Transverse colon (tissue), 4 donors: Measurements from ENCODE around the gene WDR12. TPM values are rescaled to one million over a fixed set of nuclear protein-coding genes. Genes with fewer than 3 reads are reported as not detected.

Source experiments
- DNase-seq: peaks from one replicate; pipeline ENCODE4 v3.0.0-alpha.2; 2019
- H3K27ac ChIP-seq, 4 donors: fragments of 200-600 bp; sonication (generic); 2 replicates each; pipeline ENCODE4 v1.5.1; 2016 to 2018; ENCODE audit warnings: inconsistent platforms in 4 of 4
- H3K27me3 ChIP-seq: fragments of 200-600 bp; sonication (generic); 2 replicates; pipeline ENCODE4 v1.5.1; 2017; ENCODE audit warnings: inconsistent platforms
- H3K36me3 ChIP-seq, 4 donors: fragments of 200-600 bp; sonication (generic); 2 replicates each; pipeline ENCODE4 v1.5.1; 2017 to 2019; ENCODE audit warnings: inconsistent platforms in 4 of 4
- H3K4me1 ChIP-seq, 4 donors: fragments of 200-600 bp; sonication (generic); 2 replicates each; pipeline ENCODE4 v1.5.1; 2017 to 2020; ENCODE audit warnings: inconsistent platforms in 4 of 4
- H3K4me3 ChIP-seq, 4 donors: fragments of 200-600 bp; sonication (generic); 1 replicate in 1 of 4; 2 replicates in 3 of 4; pipeline versions ENCODE4 v1.5.1 to v1.6.1; 2017 to 2019; ENCODE audit warnings: inconsistent platforms in 4 of 4
- H3K9me3 ChIP-seq, 2 donors: fragments of 200-600 bp; sonication (generic); 2 replicates each; pipeline ENCODE4 v1.5.1; 2017 to 2019; ENCODE audit warnings: inconsistent platforms in 2 of 2
- EP300 ChIP-seq: sonication (generic); formaldehyde crosslinking; IDR thresholded peaks from one replicate; pipeline ENCODE4 v1.6.1; 2017; ENCODE audit warnings: antibody characterized with exemption, low read depth
- POLR2A ChIP-seq: fragments of 450-650 bp; IDR thresholded peaks from one replicate; pipeline ENCODE4 v1.6.1; 2016; ENCODE audit warnings: antibody characterized with exemption, mild to moderate bottlenecking, moderate library complexity
- POLR2AphosphoS5 ChIP-seq, 3 donors: sonication (generic); formaldehyde crosslinking; IDR thresholded peaks; one replicate each; pipeline ENCODE4 v1.6.1; 2016; ENCODE audit warnings: antibody characterized with exemption in 3 of 3
- WGBS, 2 donors: methylation state at CpG; one replicate each; pipeline ENCODE4 v1.1.5; 2018; ENCODE audit warnings: low coverage in 1 of 2; 5-methylcytosine and 5-hydroxymethylcytosine counted together
- in situ Hi-C, 4 donors: fragments of 200-750 bp; cut with MboI; loops; one replicate each; pipeline versions ENCODE4 v1.15.0 to v1.15.1; 2017; ENCODE audit warnings: low sequenced_read_pairs in 3 of 4, low pct_ligation_motif_present in 1 of 4, low pct_unique_long_range_greater_than_20kb in 1 of 4
- intact Hi-C: fragments of 100-400 bp; cut with DNase I; formaldehyde crosslinking; loops from one replicate; pipeline ENCODE4 v1.15.1; 2023; ENCODE audit warnings: low total_unique reads
- total RNA-seq, 4 donors: library from RNA; depleted of rRNA; stranded (reverse); fragments of >200 nt; gene quantifications; one replicate each; pipeline ENCODE4 v1.1.0, GENCODE V29; 2016
- TF ChIP-seq, protein P1 (sequence below), 5 experiments: fragments of 200-600 bp in 3 of 5; fragments of 450-650 bp in 2 of 5; sonication (generic) in 3 of 5; IDR thresholded peaks; 1 replicate in 2 of 5; 2 replicates in 3 of 5; pipeline ENCODE4 v1.5.1; 2016 to 2017; ENCODE audit warnings: antibody characterized with exemption in 5 of 5, inconsistent platforms in 3 of 5, mild to moderate bottlenecking in 2 of 5, moderate library complexity in 1 of 5

The WDR12 gene
- total RNA-seq, 4 donors from 2014 or later = 2.2 to 46.0 (median 15.6) TPM

DNA sequence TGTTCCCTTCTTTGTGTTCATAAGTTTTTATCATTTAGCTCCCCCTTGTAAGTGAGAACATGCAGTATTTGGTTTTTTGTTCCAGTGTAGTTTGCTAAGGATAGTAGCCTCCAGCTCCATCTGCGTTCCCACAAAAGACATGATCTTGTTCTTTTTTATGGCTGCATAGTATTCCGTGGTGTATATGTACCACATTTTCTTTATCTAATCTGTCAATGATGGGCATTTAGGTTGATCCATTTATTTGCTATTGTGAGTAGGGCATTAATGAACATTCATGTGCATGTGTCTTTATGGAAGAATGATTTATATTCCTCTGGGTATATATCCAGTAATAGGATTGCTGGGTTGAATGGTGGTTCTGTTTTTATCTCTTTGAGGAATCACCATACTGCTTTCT lies 34.0 kb upstream of the WDR12 start:
- in situ Hi-C loops = no loop called here

GRCh38 chr2:202944816-202945215 lies 33.3 kb upstream of the WDR12 start:
- H3K4me1 ChIP-seq = no peaks in the 10 kb centered on the region
- 80 to 82% methylated on average over 3 of the region's 3 CpGs for WGBS, 2 donors
- in situ Hi-C loops = no loop called here

More for the DNA sequence above, 34.0 kb upstream of the WDR12 start:
- Histone ChIP-seq H3K36me3 (peaks cover 0 to 25% (median 10%) of the 10 kb centered on the region in 4 donors), H3K27ac (no peak overlapping the region), H3K27me3 (no peaks in the 10 kb centered on the region), H3K9me3 (peaks cover 8 to 14% of the 10 kb centered on the region in 2 donors), H3K4me1 (no peaks in the 10 kb centered on the region), H3K4me3 (no peak overlapping the region)
- intact Hi-C loops = no loop called here
- WGBS, 2 donors = 97 to 100% methylated on average over 2 of the region's 2 CpGs
- no peak for DNase-seq
- TF ChIP-seq POLR2AphosphoS5 (IDR thresholded peaks at IDR 0.05) = no peak
- no peak for TF ChIP-seq EP300
- TF ChIP-seq POLR2A = no peak
- TF ChIP-seq, protein P1, sequence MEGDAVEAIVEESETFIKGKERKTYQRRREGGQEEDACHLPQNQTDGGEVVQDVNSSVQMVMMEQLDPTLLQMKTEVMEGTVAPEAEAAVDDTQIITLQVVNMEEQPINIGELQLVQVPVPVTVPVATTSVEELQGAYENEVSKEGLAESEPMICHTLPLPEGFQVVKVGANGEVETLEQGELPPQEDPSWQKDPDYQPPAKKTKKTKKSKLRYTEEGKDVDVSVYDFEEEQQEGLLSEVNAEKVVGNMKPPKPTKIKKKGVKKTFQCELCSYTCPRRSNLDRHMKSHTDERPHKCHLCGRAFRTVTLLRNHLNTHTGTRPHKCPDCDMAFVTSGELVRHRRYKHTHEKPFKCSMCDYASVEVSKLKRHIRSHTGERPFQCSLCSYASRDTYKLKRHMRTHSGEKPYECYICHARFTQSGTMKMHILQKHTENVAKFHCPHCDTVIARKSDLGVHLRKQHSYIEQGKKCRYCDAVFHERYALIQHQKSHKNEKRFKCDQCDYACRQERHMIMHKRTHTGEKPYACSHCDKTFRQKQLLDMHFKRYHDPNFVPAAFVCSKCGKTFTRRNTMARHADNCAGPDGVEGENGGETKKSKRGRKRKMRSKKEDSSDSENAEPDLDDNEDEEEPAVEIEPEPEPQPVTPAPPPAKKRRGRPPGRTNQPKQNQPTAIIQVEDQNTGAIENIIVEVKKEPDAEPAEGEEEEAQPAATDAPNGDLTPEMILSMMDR (IDR thresholded peaks at IDR 0.05) = no peak

GRCh38 chr2:202944408-202944807 lies 32.9 kb upstream of the WDR12 start:
- intact Hi-C loops = no loop called here
- no peaks in the 10 kb centered on the region for H3K4me1 ChIP-seq
- H3K4me3 ChIP-seq = no peak overlapping the region
- peaks cover 8 to 14% of the 10 kb centered on the region in 2 donors for H3K9me3 ChIP-seq
- DNase-seq = no peak
- H3K27ac ChIP-seq = no peak overlapping the region
- H3K36me3 ChIP-seq = peaks cover 0 to 25% (median 10%) of the 10 kb centered on the region in 4 donors
- TF ChIP-seq EP300 (no peak), POLR2A (no peak), POLR2AphosphoS5 (IDR thresholded peaks at IDR 0.05) (no peak)
- TF ChIP-seq, protein P1 (IDR thresholded peaks at IDR 0.05) = no peak
- H3K27me3 ChIP-seq = no peaks in the 10 kb centered on the region
- 38 to 50% methylated on average over 1 of the region's 1 CpG for WGBS, 2 donors
- in situ Hi-C loops = no loop called here

More at GRCh38 chr2:202944816-202945215, 33.3 kb upstream of the WDR12 start:
- H3K36me3 ChIP-seq = peaks cover 0 to 25% (median 10%) of the 10 kb centered on the region in 4 donors
- TF ChIP-seq, protein P1 (IDR thresholded peaks at IDR 0.05) = no peak
- TF ChIP-seq POLR2A = no peak
- no peak for TF ChIP-seq POLR2AphosphoS5 (IDR thresholded peaks at IDR 0.05)
- TF ChIP-seq EP300 = no peak
- no peaks in the 10 kb centered on the region for H3K27me3 ChIP-seq
- intact Hi-C loops = no loop called here
- no peak overlapping the region for H3K4me3 ChIP-seq
- H3K27ac ChIP-seq = no peak overlapping the region
- H3K9me3 ChIP-seq = peaks cover 8 to 14% of the 10 kb centered on the region in 2 donors
- no peak for DNase-seq

DNA sequence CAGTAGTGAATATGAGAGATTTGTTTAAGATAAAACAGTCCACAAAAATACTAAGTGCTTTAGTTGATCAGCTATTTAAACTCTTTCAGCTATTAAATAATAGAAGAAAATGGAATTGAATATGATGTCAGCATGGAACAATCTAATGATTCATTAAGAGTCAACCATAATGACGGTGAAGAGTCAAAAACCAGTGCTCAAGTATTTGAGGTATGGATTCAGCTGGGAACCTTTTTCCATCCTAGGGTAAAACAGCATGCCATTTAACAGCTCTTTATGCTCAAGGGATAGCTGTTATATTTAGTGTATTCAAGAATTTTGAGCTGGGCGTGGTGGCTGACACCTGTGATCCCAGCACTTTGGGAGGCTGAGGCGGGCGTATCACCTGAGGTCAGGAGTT lies 30.3 kb upstream of the WDR12 start:
- Histone ChIP-seq H3K4me3 (no peak overlapping the region), H3K27me3 (no peaks in the 10 kb centered on the region), H3K9me3 (peaks cover 0 to 10% of the 10 kb centered on the region in 2 donors), H3K4me1 (no peaks in the 10 kb centered on the region), H3K27ac (no peak overlapping the region), H3K36me3 (peaks cover 0 to 25% (median 10%) of the 10 kb centered on the region in 4 donors)
- intact Hi-C loops (no loop called here), in situ Hi-C loops (no loop called here)
- TF ChIP-seq, protein P1 (IDR thresholded peaks at IDR 0.05) = no peak
- TF ChIP-seq POLR2A (no peak), EP300 (no peak), POLR2AphosphoS5 (IDR thresholded peaks at IDR 0.05) (no peak)
- no peak for DNase-seq
- WGBS, 2 donors = 99 to 100% methylated on average over 1 to 4 of the region's 4 CpGs
